Activated T-cell treated with anti-CD3 and anti-CD28 coated beads, Interleukin-2, amount 50 U/mL, for 72 hours (primary cell): Measurements from ENCODE around the gene DHTKD1. TPM values are rescaled to one million over a fixed set of nuclear protein-coding genes. Genes with fewer than 3 reads are reported as not detected.
"Not testable (repeated sequence)": the region's sequence is repeated elsewhere in the genome, so short reads cannot be mapped to it uniquely, and the experiment has no call there.

Source experiments
- ATAC-seq, 2 donors: fragments of 150-1000 bp; cut with Tn5 transposase; replicated peaks in 1 of 2; 2 replicates each; pipeline ENCODE4 v1.10.0; 2021; ENCODE audit warnings: moderate library complexity in 2 of 2, mild to moderate bottlenecking in 1 of 2
- DNase-seq, 2 donors: peaks; one replicate each; pipeline ENCODE4 v3.0.0; 2021 to 2022; ENCODE audit warnings: mixed read lengths in 1 of 2
- H3K27ac Mint-ChIP-seq: one replicate; pipeline ENCODE4 v1.8.0; 2022; ENCODE audit warnings: mild to moderate bottlenecking, moderate library complexity, mixed read lengths
- H3K27me3 Mint-ChIP-seq: one replicate; pipeline ENCODE4 v1.8.0; 2022; ENCODE audit warnings: low read depth, mixed read lengths
- H3K36me3 Mint-ChIP-seq, 2 donors: one replicate each; pipeline ENCODE4 v1.8.0; 2022; ENCODE audit warnings: mixed read lengths in 2 of 2, mild to moderate bottlenecking in 1 of 2; ENCODE audit not compliant: insufficient read depth in 2 of 2
- H3K4me1 Mint-ChIP-seq: one replicate; pipeline ENCODE4 v1.8.0; 2022; ENCODE audit warnings: low read depth, mixed read lengths
- H3K4me3 Mint-ChIP-seq, 2 donors: one replicate each; pipeline ENCODE4 v1.8.0; 2022; ENCODE audit warnings: mild to moderate bottlenecking in 2 of 2, mixed read lengths in 2 of 2, moderate library complexity in 2 of 2
- H3K9me3 Mint-ChIP-seq, 2 donors: one replicate each; pipeline ENCODE4 v1.8.0; 2022; ENCODE audit warnings: mixed read lengths in 2 of 2
- total RNA-seq, 2 donors: library from RNA; stranded (reverse); gene quantifications; one replicate each; pipeline ENCODE4 v1.2.3, GENCODE V29; 2022

Gene DHTKD1
- total RNA-seq, 2 donors from 2014 or later, result 28.6 to 29.8 TPM

- DNase-seq, result no peak
- no peaks in the 10 kb centered on the region for H3K27me3 Mint-ChIP-seq
- H3K4me3 Mint-ChIP-seq, result no peak overlapping the region
- peaks cover 7% of the 10 kb centered on the region for H3K4me1 Mint-ChIP-seq
- no peak for ATAC-seq
- H3K9me3 Mint-ChIP-seq, result no peaks in the 10 kb centered on the region
- no peak overlapping the region for H3K27ac Mint-ChIP-seq
- peaks cover 2 to 6% of the 10 kb centered on the region in 2 donors for H3K36me3 Mint-ChIP-seq
Measured at GRCh38 chr10:12081879-12082557, 13.3 kb downstream of the DHTKD1 start.

GRCh38 chr10:12088919-12089318, 20.2 kb downstream of the DHTKD1 start:
- DNase-seq, result no peak
- no peaks in the 10 kb centered on the region for H3K9me3 Mint-ChIP-seq
- no peak for ATAC-seq
- H3K4me3 Mint-ChIP-seq, result no peak overlapping the region
- H3K27me3 Mint-ChIP-seq, result no peaks in the 10 kb centered on the region
- H3K4me1 Mint-ChIP-seq, result no peaks in the 10 kb centered on the region
- peaks cover 5 to 18% of the 10 kb centered on the region in 2 donors for H3K36me3 Mint-ChIP-seq
- no peak overlapping the region for H3K27ac Mint-ChIP-seq

- ATAC-seq, result no peak
- Mint-ChIP-seq H3K27me3 (no peaks in the 10 kb centered on the region), H3K4me3 (no peak overlapping the region), H3K36me3 (peaks cover 6 to 18% of the 10 kb centered on the region in 2 donors), H3K9me3 (no peaks in the 10 kb centered on the region), H3K4me1 (no peaks in the 10 kb centered on the region), H3K27ac (no peak overlapping the region)
- DNase-seq, result no peak
Measured at GRCh38 chr10:12091421-12091820, 22.7 kb downstream of the DHTKD1 start.

GRCh38 chr10:12097361-12097760, 28.6 kb downstream of the DHTKD1 start:
- not testable (repeated sequence) for H3K27ac Mint-ChIP-seq, H3K9me3 Mint-ChIP-seq, H3K27me3 Mint-ChIP-seq, H3K4me3 Mint-ChIP-seq, DNase-seq, ATAC-seq, H3K4me1 Mint-ChIP-seq
- H3K36me3 Mint-ChIP-seq, result peaks cover 6 to 12% of the 10 kb centered on the region in 2 donors

- Mint-ChIP-seq H3K36me3 (peaks cover 6 to 12% of the 10 kb centered on the region in 2 donors), H3K4me3 (no peak overlapping the region), H3K4me1 (no peaks in the 10 kb centered on the region), H3K27me3 (no peaks in the 10 kb centered on the region), H3K27ac (no peak overlapping the region), H3K9me3 (no peaks in the 10 kb centered on the region)
- ATAC-seq, result no peak
- no peak for DNase-seq
Measured at GRCh38 chr10:12097791-12098190, 29.0 kb downstream of the DHTKD1 start.

GRCh38 chr10:12098966-12099365, 30.2 kb downstream of the DHTKD1 start:
- H3K9me3 Mint-ChIP-seq, result no peaks in the 10 kb centered on the region
- ATAC-seq (no peak), DNase-seq (no peak)
- no peaks in the 10 kb centered on the region for H3K27me3 Mint-ChIP-seq
- H3K4me1 Mint-ChIP-seq, result no peaks in the 10 kb centered on the region
- H3K36me3 Mint-ChIP-seq, result peaks cover 8 to 13% of the 10 kb centered on the region in 2 donors
- no peak overlapping the region for H3K27ac Mint-ChIP-seq
- H3K4me3 Mint-ChIP-seq, result no peak overlapping the region

- ATAC-seq (no peak), DNase-seq (no peak)
- Mint-ChIP-seq H3K9me3 (no peaks in the 10 kb centered on the region), H3K4me1 (no peaks in the 10 kb centered on the region), H3K4me3 (no peak overlapping the region), H3K27me3 (no peaks in the 10 kb centered on the region), H3K36me3 (peaks cover 12 to 19% of the 10 kb centered on the region in 2 donors), H3K27ac (no peak overlapping the region)
Measured at GRCh38 chr10:12103802-12104201, 35.0 kb downstream of the DHTKD1 start.

- Mint-ChIP-seq H3K9me3 (no peaks in the 10 kb centered on the region), H3K27ac (no peak overlapping the region), H3K4me3 (no peak overlapping the region), H3K27me3 (no peaks in the 10 kb centered on the region), H3K36me3 (peaks cover 15 to 21% of the 10 kb centered on the region in 2 donors), H3K4me1 (peaks cover 22% of the 10 kb centered on the region)
- ATAC-seq, result no peak
- no peak for DNase-seq
Measured at GRCh38 chr10:12107781-12108180, 39.0 kb downstream of the DHTKD1 start.

GRCh38 chr10:12109286-12109685, 40.5 kb downstream of the DHTKD1 start:
- DNase-seq (no peak), ATAC-seq (no peak)
- no peak overlapping the region for H3K4me3 Mint-ChIP-seq
- H3K4me1 Mint-ChIP-seq, result peaks cover 31% of the 10 kb centered on the region
- no peak overlapping the region for H3K27ac Mint-ChIP-seq
- H3K27me3 Mint-ChIP-seq, result no peaks in the 10 kb centered on the region
- H3K9me3 Mint-ChIP-seq, result no peaks in the 10 kb centered on the region
- H3K36me3 Mint-ChIP-seq, result peaks cover 12 to 22% of the 10 kb centered on the region in 2 donors

GRCh38 chr10:12111528-12111927, 42.8 kb downstream of the DHTKD1 start:
- no peak for DNase-seq
- ATAC-seq, result peak; percentile 34 to 62
- peak overlapping the region; percentile 26 for H3K27ac Mint-ChIP-seq
- peaks cover 6 to 18% of the 10 kb centered on the region in 2 donors for H3K36me3 Mint-ChIP-seq
- H3K4me3 Mint-ChIP-seq, result peak overlapping the region; percentile 14 to 26
- H3K4me1 Mint-ChIP-seq, result peaks cover 31% of the 10 kb centered on the region
- H3K27me3 Mint-ChIP-seq, result no peaks in the 10 kb centered on the region
- no peaks in the 10 kb centered on the region for H3K9me3 Mint-ChIP-seq

- H3K9me3 Mint-ChIP-seq, result no peaks in the 10 kb centered on the region
- H3K4me3 Mint-ChIP-seq, result peak overlapping the region in 1 of 2 donors; percentile 48
- DNase-seq (no peak), ATAC-seq (no peak)
- H3K27ac Mint-ChIP-seq, result no peak overlapping the region
- no peaks in the 10 kb centered on the region for H3K27me3 Mint-ChIP-seq
- peaks cover 6 to 22% of the 10 kb centered on the region in 2 donors for H3K36me3 Mint-ChIP-seq
- peaks cover 31% of the 10 kb centered on the region for H3K4me1 Mint-ChIP-seq
Measured at GRCh38 chr10:12113627-12114026, 44.9 kb downstream of the DHTKD1 start.

- DNase-seq (no peak), ATAC-seq (no peak)
- Mint-ChIP-seq H3K4me1 (peaks cover 36% of the 10 kb centered on the region), H3K27me3 (no peaks in the 10 kb centered on the region), H3K36me3 (peaks cover 12 to 40% of the 10 kb centered on the region in 2 donors), H3K4me3 (peak overlapping the region; percentile 83 to 89), H3K9me3 (no peaks in the 10 kb centered on the region), H3K27ac (peak overlapping the region; percentile 100)
Measured at GRCh38 chr10:12121673-12122072, 52.9 kb downstream of the DHTKD1 start.

GRCh38 chr10:12129222-12130111, 60.7 kb downstream of the DHTKD1 start, which contains the start of gene SEC61A2:
Gene SEC61A2 (plus strand): TSS chr10:12129677. CDS start chr10:12129788, 111 bp downstream.
- Mint-ChIP-seq H3K4me1 (peaks cover 32% of the 10 kb centered on the region), H3K9me3 (no peaks in the 10 kb centered on the region), H3K27ac (peak within 1 kb of the TSS; percentile 95), H3K27me3 (no peaks in the 10 kb centered on the region), H3K4me3 (peak within 1 kb of the TSS; percentile 80 to 94), H3K36me3 (peaks cover 6 to 12% of the 10 kb centered on the region in 2 donors)
- peak; percentile 95 for ATAC-seq
- peak; percentile 99 to 100 for DNase-seq
